SW480 (cell line): ENCODE data around the gene PPBP.
"Not testable (repeated sequence)": the region's sequence is repeated elsewhere in the genome, so short reads cannot be mapped to it uniquely, and the experiment has no call there.

ENCODE experiments used
- DNase-seq: peaks from one replicate; pipeline ENCODE4 v3.0.0-alpha.2; 2016; ENCODE audit warnings: low spot score

PPBP gene

DNA sequence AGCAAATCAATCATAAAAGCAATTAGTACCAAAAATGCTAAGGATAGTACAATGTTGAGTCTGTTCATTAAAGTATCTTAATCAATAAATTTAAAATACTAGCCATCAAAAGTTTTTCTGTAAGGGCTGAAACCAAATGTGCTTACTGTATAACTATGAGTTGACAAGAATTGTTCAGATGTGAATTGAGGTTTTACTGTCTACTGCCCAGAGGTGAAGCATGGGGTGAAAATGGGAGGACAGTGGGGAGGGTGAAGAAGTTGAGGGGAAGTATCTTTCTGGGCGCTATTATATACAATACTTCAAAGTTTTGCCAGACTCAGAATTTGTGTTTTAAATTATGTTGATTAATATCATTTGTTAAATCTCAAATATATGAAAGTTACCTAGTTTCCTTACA, 4.1 kb upstream of the PPBP start:
- DNase-seq: no peak

DNA sequence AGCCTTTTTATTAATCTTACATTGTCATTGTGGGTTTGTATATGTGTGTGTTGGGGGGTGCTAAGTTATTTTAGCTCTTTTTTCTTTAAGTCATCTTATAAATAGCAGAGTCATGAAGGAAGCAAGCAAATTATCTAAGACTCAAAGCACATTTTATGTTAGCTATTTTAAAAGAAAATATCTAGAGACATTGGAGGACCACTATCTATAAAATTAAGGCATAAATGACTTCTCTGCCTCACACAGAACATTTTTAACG, 3.7 kb upstream of the PPBP start:
- DNase-seq: no peak

DNA sequence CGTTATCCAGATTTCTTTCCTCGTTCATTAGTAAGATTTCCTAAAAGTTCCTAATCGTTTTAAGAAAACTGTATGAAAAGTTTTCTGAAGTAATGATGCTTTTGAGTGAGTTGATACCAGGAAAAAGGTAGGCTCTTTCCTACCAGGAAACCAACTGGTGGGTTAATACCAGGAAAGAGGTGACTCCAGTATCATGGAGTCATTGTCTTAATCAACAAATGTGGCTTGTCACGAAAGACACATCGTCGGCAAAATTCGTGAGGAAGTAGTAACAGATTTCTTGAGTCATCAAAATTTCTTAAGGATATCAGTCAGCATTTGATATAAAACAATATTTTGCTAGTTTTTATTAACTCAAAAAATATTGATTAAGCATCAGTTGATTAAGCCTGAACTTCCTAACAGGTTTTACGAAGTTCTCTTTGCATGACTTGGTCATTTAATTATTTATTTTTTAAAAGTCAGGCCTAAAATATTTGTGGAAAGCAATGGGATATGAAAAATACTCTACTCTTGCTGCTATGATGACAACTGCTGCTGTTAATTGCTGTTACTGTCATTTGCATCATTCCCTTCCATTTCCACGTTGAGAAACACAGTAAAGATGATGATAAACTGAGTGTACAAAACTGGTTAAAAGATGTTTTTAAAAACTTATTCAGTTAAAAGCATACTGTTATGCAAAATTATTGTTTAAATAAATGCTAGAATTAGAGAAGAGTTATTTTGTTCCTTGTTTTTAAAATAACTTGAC, 3.2 kb upstream of the PPBP start:
- no peak for DNase-seq

DNA sequence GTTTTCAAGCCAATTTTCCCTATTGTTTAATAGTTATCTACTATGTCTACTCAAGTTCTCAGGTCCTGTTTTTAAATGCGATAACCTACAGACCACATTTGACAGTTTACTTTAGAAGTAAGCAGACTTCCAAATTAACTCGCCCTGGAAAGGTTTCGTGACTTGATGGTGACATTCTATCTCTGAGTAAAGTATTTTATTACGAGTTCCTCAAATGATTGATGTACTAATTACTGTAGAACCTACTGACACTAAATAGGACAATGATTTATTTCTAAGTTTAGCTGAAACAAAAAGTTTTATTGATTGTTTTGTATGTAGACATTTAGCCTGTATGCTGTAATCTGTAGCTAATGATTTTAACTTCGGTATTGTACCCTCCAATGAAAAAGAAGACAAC, 1.9 kb upstream of the PPBP start:
- no peak for DNase-seq

DNA sequence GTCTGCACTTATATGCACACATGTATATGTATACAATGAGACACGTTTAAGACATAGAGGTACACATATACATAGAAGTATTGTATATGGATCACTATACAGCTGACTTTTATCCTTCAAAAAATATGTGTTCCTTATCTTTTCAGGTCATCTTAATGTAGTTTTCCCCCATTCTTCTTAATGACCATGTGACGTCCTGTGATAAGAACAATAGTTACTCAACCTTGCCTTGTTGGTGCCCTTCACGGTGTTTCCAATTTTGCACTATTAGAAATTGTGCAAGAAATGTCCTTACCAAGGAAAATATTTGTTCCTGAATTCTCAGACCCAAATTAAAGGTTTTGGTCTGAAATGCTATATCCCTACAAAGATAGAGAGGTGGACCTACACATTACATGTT, 1.0 kb upstream of the PPBP start:
- DNase-seq: no peak

DNA sequence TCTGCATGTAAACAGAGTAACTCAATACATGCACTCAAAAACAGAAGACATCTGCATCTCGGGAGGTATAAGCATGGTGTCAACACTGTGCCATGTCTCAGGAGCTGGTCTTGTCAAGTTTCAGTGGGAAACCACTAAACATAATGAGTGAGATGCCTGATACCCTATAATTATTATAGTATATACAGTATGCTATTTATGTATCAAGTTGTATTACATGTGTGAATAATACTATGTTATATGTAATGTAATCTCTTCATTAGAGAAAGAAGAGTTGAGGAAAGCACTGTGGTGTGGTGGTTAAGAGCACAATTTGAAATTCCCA, 2.5 kb downstream of the PPBP start:
- no peak for DNase-seq

DNA sequence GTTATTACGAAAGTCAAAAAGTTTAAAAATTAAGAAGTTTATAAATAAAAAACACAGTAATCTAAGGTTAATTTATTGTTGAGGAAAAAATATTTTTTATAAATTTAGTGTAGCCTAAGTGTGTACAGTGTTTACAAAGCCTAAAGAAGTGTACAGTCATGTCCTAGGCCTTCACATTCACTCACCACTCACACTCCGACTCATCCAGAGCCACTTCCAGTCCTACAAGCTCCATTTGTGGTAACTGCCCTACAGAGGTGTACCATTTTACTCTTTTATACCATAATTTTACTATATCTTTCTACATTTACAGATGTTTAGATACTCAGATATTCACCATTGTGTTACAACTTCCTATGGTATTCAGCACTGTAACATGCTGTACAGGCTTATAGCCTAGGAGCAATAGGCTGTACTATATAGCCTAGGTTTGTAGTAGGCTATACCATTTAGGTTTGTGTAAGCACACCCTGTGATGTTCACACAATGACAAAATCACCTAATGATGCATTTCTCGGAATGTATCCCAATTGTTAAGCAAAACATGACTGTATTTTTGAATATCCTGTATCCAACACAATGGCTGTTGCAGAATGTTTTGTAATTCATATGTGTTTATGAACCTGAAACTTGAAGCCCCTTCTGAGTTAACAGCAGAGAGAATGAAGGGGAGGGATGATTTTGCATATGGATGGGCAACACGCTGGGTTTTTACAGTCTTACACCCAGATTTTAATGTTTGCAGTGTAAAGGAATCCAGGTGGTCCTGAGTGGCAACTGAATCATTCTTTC, 3.1 kb downstream of the PPBP start:
- DNase-seq: no peak

DNA sequence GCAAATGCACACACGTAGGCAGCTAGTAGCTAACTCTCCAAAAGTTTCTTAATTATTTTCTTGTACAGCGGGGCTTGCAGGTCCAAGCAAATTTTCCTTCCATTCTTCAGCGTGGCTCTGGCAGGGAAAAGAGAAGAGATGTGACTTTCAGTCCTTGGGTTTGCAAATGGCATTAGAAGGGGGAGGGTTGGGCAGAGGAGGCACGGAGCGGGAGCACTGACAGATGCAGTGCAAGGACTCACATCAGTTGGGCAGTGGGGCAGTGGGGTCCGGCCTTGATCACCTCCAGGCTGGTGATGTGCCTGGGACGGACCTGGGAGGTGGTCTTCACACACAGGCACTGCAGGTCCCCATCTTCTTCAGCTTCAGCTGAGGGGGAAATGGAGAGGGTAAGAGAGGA, 6.8 kb downstream of the PPBP start:
- not testable (repeated sequence) for DNase-seq

DNA sequence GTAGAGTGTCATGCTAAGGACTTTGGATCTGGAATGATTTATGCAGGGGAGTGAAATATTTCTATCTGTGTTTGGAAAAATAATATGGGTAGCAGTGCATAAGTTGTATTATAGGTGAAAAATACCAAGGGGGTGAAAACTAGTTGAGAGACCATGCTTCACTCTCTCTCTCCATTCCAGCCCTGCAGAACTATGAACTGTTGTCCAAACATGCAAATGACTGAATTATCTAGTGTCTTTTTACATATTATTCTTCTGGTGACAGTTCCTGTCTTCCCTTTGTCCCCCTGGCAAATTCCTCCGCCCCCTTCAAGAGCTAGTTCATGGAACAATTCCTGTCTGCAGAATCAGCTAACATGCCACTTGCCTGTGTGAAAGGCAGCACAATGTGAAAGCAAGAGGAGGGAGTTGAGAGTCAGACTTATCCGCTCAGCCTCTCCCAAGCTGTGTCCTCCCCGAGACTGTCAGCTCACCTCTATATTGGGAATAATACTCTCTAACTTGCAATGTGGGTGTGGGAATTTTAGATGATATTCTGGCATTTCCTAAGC, 8.5 kb downstream of the PPBP start:
- no peak for DNase-seq

DNA sequence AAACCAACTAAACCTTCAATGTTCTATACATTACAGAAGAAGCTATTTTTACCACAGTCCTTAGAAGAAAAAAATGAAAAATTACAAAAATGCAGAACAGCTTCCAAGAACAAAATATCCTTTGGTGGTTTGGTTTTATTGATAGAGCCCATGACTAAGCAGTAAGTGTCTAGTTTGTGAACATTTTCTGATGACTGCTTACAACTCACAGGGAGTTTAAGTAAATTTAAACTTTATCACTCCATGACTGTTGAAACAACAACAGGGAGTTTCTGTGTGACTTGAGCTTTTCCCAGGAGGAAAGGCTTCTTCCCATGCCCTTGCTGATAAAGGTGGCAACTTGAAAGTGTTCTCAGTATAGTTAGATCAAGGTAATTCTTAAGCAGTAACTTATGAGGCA, 9.1 kb downstream of the PPBP start:
- DNase-seq: no peak

DNA sequence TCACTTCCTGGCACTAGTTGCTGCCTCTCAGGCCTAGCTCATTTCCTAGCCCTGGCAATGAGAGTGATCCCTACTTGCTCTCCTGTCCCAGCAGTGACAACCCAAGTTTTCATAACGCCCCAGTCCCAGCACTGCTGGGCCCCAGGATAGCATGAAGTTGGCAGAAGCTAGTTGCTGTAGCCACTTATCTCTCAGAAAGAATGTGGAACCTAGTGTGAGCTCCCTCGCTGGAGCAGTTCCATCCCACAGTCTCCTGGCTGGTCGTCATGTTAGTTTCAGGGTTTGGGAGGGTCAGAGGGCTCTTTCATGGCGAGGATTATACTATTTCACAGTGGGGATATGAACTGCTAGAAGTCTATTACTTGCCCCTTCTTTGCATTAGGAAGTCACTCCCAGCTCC, 11.3 kb downstream of the PPBP start:
- no peak for DNase-seq

DNA sequence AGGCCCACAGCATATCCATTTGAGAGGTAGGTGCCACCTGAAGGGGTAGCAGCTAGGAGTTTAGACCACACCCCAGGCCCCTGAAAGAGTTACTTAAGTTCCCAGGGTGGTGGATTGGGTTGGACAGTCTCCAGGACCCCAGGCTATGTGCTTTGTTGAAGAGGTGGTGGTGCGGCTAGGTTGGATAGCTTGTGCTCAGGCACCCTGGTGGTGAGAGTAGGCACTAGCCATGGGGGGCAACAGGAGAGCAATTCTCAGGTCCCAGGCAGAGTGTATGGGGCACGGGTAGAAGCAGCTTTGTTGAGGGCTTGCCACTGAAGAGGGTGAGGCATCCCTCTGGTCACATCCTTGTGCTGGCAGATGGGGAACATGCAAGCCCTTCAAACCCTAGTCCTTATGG, 11.8 kb downstream of the PPBP start:
- DNase-seq: no peak

DNA sequence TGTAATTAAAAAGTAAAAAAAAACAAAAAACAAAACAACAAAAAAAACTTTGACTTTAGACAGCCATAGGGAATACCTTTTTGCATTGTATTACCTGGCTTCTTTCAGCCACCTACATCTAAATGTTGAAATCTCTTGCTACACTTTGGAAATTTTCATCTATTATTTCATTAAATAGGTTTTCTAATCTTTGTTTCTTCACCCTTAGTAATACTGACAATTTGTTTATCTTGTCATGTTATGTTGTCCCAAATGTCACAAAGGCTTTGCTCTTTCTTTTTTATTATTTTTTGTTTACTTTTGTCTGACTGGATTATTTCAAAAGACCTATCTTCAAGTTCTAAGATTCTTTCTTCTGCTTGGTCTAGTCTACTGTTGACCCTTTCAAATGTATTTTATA, 13.6 kb downstream of the PPBP start:
- DNase-seq: no peak

DNA sequence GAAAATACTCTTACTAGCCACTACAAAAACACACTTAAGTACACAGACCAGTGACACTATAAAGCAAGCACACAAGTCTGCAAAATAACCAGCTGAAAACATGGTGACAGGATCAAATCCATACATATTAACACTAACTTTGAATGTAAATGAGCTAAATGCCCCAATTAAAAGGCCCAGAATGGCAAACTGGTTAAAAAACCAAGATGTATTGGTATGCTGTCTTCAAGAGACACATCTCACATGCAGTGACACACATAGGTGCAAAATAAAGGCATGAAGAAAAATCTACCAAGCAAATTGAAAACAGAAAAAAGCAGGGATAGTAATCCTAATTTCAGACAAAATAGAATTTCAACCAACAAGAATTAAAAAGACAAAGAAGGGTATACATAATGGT, 17.0 kb downstream of the PPBP start:
- DNase-seq: no peak

DNA sequence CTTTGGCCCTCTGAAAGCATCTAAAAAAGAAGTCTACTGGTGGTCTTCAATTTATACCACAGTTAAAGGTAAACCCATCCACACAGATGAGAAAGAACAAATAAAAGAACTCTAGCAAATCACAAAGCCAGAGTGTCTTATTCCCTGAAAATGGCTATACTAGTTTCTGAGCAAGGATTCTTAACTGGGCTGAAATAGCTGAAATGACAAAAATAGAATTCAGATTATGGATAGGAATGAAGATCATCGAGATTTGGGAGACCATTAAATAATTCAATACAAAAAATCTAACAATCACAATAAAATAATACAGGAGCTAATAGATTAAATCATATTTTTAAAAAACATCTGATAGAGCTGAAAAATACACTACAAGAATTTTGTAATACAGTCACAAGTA, 18.0 kb downstream of the PPBP start:
- no peak for DNase-seq

DNA sequence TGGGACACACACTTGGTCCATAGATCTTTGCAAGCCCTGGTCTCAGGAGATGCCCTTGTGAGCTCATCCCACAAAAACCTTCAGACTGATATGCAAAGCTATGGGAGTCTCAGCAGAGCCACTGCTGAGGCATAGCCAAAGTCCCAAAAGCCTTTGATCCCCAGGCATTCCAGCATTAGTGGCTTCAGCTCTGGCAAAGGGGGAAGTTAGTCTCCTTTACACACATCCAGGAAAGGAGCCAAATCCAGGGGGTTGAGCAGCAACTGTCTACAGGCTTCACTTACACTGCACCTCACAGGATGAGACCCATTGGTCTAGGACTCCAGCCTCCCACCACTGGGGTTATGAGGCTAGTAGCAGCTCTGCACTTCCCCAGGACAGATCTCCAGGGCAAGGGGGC, 20.1 kb downstream of the PPBP start:
- DNase-seq: no peak

DNA sequence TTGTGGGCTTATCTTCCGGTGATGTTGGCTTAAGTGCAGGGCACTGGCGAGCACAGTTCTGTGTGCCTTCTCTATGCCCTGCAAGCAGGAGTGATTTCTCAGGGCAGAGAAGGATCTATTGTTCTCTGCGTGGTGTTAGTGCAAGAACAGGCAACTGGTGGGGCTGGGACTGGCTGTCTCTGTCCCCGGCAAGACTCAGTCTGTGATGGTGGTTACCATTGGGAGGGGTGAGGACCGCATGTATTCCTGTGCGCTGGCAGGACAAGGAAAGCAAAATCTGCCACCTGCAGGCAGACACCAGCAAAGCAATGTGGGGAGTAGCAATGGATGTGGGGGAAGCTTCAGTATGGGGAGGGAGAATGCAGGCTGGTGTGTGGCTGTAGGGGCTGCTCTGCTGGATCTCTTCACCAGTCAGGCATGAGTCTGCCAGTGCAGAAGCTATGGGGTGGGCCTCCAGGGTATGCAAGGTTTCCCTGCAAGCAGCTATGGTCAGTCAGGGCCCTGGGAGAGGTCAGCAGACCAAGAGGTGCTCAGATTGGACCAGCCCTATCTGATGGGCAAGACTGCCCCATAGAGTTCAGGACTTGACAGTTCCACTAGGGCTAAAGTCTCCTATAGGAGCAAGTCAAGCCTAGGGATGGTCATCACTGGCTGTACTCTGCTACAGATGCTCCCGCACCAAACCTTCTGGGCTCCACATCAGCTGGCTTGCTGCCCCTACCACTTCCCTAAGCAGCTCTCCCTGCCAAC, 23.0 kb downstream of the PPBP start:
- no peak for DNase-seq

DNA sequence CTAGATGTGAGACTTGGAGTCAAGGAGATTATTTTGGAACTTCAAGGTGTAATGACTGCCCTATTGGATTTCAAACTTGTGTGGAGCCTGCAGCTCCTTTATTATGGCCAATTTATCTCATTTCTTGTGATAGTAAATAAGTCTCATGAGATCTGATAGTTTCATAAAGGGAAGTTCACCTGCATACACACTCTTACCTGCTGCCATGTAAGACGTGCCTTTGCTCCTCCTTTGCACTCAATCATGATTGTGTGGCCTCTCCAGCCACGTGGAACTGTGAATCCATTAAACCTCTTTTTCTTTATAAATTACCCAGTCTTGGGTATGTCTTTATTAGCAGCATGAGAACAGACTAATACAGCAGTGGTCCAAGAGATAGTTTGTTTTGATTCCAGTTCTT, 25.3 kb downstream of the PPBP start:
- DNase-seq: no peak

DNA sequence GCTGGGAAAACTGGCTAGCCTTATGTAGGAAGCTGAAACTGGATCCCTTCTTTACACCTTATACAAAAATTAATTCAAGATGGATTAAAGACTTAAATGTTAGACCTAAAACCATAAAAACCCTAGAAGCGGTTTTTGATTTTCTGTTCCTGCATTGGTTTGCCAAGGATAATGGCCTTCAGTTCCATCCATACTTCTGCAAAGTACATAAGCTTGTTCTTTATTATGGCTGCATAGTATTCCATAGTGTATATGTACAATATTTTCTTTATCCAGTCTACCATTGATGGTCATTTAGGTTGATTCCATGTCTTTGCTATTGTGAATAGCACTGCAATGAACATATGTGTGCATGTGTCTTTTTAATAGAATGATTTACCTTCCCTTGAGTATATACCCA, 28.9 kb downstream of the PPBP start:
- not testable (repeated sequence) for DNase-seq

DNA sequence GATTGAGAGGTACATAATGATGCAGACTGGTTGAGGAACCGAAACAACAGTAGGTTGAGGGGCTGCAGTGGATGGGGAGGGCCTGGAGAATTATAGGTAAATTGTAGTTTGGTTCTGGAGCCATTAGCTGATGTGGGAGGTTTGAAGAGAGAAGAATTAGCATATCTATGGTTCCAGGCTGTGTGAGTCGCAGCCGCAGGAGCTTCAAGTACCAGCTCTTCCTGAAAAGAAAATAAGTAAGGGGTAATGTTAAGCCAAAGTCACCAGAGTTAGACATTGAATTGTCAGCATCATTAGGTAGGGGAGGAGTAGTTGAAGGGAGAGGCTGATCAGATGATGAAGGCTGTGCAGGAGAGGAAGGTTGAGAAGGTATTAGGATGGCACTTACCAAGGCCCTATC, 35.6 kb downstream of the PPBP start:
- DNase-seq: no peak

DNA sequence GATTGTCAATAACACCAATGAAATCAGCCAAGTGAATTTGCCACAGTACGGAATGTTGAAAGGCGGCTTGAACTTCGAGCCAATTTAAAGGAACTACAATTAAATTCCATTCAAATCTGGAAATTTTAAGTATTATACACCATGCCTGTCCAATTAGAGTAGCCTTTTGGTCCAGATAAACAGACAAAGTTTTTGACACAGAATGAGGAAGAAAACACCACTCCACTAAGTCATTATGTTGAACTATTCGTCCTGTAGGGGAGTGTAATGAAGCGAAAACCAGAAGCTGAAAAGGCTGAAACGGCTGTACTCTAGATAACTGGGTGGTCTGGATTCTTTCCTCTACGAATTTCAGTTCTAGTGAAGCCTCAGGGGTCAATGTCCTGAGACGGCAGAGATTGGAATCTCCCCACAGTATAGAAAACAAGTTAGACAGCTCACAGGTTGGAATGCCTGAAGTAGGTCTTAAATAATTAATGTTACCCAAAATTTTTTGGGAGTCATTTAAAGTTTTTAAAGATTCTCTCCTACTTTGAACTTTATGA, 37.5 kb downstream of the PPBP start:
- not testable (repeated sequence) for DNase-seq

DNA sequence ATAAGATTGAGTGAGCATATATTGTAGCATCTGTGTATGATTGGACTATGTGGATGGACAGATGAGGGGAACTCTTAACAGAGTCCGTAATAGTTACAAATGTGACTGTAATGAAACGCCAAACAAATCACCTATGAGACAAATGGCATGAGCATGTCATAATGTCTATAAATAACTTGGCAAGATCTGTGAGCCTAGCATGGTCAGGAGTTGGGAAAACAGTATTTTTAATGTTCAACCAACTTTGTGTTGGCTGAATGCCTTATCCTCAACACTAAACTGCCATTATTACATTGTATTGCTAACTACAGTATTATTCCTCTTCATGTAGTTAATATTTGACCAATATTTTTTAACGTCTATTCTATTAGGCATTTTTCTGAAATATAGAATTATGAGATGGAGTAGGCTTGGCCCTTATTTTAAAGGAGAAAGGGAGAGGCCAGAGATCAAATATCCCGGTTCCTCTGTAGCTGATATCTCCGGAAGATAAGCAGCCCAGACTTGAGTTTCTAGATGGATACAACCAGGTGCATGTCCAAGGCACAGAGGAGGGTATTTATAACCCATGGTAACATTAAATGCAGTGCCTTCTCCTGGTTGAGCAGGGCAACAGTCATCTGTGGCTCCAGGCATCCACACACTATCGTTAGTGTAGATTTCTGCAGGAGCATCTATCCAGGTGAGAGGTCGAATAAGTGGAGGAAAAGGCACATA, 38.8 kb downstream of the PPBP start:
- DNase-seq: no peak
